ENCODE results near the gene BTD.
A peak's percentile ranks its signal among the peaks of the same experiment; 100 is the strongest.
"Not testable (repeated sequence)": the region's sequence is repeated elsewhere in the genome, so short reads cannot be mapped to it uniquely, and the experiment has no call there.

The BTD gene

DNA sequence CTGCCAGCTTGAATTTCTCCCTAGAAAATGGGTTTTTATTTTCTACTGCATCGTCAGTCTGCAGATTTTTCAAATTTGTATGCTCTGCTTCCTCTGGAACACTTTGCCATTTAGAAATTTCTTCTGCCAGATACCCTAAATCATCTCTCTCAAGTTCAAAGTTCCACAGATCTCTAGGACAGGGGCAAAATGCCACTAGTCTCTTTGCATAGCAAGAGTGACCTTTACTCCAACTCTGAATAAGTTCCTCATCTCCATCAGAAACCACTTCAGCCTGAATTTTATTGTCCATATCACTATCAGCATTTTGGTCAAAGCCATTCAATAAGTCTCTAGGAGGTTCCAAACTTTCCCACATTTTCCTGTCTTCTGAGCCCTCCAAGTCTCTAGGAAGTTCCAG is 3.0 kb downstream of the BTD start:
- DNase-seq (ENCODE audit: low spot score), result not testable (repeated sequence)

DNA sequence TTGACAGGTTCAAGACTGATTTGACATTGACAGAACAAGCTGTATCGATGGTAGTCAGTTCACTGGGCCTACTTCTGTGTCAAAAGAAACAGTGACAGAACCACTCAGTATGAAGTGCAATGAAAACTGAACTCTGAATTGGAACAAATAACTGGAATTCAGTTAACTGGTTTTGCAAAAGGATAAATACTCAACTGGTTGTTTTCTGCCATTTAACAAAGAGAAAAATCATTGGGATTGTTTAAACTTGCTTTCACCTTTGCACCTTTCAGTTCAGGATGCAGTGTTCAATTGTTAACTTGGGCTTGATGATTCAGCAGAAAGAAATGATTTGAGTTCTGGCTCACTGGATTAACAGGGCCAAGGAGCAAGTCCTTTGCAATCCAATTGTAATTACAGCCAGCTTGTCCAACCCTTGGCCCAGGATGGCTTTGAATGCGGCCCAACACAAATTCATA is 4.9 kb downstream of the BTD start:
- no peak for DNase-seq (ENCODE audit: low spot score)

DNA sequence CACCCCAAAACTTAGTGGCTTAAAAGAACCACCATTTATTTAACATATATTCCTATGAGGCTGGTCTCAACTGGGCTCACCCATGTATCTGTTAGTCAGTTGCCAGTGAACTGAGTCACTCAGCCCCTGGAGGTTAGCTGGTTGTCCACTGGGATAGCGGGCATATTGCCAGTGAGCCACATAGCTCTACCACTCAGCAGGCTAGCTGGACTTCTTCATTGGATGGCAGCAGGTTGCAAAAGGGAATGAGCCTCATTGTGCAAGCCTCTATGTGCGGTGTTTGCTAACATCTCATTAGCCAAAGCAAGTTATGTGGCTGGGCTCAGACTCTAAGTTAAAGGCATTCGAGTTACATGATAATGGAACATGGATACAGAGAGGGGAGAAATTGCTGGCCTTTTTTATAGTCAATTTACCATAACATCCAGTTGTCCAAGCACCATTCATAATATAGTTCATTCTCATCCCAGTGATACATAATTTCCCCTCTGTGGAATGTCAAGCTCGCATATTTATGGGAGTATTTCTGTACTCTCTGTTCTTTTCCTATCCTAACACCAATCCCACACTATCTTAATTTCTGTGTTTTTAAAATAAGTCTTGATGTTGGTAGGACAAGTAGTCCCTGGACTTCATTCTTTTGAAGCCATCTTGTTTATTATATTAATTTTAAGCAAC is 8.7 kb downstream of the BTD start:
- no peak for DNase-seq (ENCODE audit: low spot score)

DNA sequence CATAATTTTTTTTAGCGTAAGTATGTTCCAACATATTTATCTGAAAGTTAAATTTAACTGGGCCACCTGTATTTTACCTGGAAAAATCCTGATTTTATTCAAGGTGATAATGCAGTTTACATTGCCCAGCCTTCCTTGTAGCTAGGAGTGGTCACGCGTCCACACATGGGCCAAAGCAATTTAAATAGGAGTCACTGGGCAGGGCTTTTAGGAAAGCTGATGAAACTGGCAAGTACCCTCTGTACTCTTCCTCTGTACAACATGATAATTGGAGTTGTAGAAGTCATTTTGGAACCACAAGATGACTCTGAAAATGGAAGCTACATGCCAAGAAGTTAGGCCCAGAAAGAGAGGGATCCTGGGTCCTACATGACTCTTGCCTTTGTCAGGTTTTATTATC is 9.5 kb downstream of the BTD start:
- DNase-seq (ENCODE audit: low spot score), result no peak

DNA sequence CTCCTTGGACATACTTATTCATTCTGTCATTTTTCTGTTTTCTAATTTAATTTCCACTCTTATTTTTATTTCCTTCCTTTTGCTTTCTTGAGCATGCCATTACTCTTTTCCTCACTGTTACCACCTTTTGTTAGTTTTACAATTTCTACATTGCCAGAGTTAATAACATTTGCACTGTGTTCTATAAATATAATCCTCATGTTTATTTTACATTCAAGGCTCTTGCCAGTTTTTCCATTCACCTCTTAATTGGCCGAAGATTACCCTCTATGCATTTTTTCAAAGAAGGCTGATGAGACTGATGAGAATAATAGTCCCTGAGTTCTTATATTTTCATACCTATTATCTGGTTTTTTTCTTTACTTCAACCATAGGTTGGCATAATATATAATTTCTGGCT is 10.5 kb downstream of the BTD start:
- no peak for DNase-seq (ENCODE audit: low spot score)

DNA sequence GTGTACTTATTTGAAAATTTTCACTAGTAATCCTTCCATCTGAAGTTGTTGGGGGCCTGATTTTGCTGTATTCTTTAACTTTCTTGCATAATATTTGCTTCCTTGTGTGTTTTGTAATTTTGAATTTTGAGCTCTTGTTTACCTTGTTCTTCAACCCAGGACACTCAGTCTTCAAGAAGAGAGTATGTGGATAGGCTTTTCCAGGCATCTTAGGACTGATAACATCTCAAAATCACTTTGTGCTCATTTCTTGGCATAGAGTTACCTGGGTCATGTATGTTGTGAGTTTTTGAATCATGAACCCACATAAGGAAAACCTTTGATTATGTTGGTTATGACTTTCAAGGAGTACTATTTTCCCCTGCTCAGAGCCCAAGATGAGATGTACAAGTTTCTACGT is 13.4 kb downstream of the BTD start:
- DNase-seq (ENCODE audit: low spot score), result no peak

DNA sequence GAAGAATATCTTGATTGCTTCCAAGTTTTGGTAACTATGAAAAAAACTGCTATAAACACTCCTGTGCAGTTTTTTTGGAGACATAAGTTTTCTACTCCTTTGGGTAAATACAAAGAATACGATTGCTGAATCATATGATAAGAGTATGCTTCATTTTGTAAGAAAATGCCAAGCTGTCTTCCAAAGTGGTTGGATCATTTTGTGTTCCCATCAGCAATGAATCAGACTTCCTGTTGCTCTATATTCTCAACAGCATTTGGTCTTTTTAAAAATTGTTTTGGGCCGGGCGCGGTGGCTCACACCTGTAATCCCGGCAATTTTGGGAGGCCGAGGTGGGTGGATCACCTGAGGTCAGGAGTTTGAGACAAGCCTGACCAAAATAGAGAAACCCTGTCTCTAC is 14.5 kb downstream of the BTD start:
- no peak for DNase-seq (ENCODE audit: low spot score)

DNA sequence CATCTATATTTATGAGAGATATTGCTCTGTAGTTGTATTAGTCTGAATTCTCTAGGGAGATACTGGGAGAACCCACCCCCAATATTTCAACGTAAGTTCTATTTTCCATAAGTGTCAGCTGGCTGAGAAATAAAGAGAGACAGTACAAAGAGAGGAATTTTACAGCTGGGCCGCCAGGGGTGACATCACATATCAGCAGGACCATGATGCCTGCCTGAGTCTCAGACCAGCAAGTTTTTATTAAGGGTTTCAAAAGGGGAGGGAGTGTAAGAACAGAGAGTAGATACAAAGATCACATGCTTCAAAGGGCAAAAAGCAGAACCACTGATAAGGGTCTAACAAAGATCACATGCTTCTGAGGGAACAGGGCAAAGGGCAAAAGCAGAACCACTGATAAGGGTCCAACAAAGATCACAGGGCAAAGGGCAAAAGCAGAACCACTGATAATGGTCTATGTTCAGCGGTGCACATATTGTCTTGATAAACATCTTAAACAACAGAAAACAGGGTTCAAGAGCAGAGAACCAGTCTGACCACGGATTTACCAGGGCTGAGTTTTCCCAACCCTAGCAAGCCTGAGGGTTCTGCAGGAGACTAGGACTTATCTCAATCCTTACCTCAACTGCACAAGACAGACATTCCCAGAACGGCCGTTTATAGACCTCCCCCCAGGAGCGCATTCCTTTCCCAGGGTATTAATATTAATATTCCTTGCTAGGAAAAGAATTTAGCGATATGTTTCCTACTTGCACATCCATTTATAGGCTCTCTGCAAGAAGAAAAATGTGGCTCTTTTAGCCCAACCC is 18.3 kb downstream of the BTD start:
- not testable (repeated sequence) for DNase-seq (ENCODE audit: low spot score)

DNA sequence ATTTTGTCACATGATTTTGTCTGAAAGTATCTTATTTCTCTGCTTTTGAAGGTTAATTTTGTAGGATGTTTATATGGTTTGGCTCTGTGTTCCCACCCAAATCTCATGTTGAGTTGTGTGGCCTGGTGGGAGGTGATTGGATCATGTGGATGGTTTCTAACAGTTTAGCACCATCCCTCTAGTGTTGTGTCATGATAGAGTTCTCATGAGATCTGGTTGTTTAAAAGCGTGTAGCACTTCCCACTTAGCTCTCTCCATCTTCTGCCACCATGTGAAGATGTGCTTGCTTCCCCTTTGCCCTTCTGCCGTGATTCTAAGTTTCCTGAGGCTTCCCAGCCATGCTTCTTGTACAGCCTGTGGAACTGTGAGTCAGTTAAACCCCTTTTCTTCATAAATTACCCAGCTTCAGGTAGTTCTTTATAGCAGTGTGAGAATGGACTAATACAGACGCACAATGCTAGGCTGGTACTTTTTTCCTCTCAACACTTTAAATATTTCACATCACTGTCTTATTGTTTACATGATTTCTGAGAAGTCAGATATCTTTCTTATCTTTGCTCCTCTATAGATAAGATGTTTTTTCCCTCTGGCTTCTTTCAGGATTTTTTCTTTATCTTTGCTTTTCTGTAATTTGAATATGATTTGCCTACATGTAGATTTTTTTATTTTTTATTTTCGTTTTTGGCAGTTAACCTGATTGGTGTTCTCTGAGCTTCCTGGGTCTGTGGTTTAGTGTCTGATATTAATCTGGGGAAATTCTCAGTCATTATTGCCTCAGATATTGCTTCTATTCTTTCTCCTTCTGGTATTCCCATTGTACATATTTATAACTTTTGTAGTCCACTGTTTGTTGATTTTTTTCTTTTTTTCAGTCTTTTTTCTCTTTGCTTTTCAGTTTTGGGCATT is 22.2 kb downstream of the BTD start:
- DNase-seq (ENCODE audit: low spot score), result no peak

DNA sequence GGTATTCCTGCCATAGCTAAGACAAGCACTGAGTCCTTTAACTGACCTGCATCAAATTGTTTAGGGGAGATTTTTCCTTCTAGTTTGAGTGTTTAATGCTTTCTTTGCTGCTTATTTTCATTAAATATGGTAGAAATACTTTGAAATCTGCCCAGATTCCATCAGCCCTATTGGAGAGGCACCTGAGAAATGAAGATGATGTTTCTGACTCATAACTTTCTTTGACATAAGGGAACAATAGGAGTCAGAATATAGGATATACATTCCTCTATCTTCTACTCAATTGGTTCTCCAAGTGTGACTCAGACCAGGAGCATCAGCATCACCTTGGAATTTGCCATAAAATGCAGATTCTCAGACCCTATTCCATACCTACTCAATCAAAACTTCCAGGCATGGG is 27.4 kb downstream of the BTD start:
- DNase-seq (ENCODE audit: low spot score), result no peak

DNA sequence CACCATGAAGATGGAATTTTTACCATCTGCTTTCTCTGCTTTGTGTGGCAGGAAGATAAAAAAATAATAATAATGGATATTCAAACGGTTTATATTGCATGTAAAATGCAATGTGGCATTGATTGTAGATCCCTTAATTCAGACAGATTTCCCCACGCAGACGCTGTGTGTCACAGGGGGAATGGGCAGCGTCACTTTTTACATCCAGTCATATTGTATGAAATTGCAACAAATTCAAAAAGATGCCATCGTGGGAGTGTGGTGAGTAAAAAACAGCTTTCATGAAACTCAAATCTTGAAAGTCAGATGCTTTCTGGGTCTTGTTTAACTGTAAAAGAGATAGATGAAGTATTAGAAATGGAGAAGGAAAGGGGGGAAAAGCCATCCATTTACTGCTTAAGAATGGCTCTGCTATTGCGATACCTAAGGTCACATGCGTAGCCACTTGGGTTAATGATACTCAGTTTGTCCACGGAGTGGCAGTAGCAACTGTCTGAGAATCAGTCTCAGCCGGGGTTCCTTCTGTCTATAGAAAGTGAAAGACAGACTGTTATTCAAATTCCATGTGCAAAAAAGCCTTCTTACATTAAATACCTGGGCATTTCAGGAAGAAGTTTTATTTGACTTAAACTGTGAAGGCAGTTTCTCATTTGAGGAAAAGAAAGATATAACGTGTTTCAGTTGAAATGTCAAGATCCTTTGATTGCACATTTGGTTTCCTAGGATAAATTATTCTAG is 28.5 kb downstream of the BTD start:
- no peak for DNase-seq (ENCODE audit: low spot score)

DNA sequence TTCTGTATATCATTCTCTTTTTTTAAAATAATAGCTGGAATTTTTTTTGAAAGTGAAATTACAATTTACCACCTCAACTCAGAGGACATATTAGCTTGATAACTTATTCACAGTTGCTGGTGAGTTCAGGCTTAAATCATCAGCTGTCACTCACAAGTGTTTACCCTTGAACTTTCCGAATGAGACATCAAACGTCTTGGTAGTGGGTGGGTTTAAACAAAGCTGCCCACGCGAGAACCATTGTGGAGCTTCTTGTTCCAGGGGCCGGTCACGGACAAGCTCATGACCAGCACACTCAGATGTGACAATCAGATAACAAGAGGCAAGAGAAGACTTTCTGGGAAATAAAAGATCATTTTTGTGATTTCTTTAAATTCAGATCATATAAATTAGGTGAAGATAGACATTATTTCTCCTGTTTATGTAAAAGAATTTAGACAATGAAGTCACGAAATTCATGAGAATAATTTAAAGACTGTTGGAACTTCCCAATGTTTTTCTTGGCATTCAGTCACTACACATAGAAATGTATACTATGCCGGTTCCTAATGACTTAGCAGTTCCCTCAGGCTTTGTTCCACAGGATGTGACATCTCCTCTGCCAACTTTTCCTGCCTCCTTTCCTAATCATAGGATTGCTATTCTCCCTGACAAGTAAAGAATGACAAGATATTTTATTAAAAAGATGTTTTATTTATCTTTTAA is 29.3 kb downstream of the BTD start:
- no peak for DNase-seq (ENCODE audit: low spot score)

DNA sequence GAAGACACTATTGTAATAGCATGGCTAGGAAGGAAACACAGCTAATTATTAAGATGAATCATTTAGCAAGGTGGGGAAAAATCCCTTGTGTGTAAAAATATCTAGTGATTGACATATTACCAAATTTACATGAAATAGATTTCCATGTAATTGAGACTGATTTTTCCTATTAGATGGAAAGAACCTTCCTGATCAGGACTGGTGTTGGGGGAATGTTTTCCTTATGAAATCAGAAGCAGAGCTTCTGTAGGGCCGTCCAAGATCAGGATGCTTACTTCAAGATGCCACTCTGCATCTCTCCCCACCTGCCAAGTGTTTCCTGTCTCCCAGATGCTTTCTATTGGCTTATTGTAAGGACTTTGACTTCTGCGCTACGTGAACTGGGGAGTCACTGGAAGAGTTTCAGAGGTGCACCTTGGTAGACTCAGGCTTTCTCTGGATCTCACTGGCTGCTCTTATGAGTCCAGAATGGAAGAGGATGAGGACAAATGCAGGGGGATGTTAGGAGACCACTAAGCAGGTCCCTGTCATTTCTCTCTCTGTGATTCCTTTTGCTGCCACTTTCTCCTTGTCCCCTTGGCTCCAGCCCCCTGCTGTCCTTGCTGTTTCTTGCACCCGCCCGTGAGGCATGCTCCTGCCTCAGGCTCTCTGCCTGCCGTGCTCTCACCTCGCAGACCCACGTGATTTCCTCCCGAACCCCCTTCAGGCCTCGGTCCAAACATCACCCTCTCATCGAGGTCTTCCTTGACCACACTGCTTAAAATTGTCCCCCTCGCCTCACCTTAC is 30.1 kb downstream of the BTD start:
- no peak for DNase-seq (ENCODE audit: low spot score)

DNA sequence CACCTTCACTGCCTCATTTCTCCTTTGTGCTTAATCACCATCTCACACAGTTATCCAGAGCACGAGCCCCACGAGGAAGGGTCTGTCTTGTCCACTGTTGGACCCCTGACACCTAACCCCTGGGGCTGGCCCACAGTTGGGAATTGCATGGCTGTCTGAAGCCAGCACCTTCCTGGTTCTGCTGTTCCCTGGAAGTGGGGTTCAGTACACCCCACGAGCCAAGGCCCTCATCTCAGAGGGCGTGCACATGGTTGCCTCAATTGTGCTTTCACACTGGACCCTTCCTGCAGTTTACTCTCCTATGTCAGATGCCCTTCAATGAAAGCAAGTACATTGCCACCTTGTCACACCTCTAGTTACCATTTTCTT is 30.7 kb downstream of the BTD start:
- DNase-seq (ENCODE audit: low spot score), result no peak

DNA sequence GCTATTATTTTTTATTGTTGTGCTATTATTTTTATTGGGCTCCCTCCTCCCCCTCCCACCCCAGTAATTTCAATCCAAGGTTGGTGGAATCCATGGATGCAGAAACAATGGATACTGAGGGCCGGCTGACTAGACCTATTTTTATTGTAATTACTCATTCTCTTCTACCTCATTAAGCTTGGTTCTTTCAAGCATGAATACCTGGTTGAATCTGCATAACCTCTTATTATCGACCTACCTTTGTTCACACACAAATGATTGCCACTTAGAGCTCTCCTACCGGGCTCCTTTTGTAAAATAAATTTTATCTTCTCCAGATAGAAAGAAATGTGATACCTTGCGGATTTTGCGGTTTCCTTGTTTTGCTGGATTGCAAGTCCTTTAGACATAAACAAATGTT is 31.6 kb downstream of the BTD start:
- DNase-seq (ENCODE audit: low spot score), result no peak

DNA sequence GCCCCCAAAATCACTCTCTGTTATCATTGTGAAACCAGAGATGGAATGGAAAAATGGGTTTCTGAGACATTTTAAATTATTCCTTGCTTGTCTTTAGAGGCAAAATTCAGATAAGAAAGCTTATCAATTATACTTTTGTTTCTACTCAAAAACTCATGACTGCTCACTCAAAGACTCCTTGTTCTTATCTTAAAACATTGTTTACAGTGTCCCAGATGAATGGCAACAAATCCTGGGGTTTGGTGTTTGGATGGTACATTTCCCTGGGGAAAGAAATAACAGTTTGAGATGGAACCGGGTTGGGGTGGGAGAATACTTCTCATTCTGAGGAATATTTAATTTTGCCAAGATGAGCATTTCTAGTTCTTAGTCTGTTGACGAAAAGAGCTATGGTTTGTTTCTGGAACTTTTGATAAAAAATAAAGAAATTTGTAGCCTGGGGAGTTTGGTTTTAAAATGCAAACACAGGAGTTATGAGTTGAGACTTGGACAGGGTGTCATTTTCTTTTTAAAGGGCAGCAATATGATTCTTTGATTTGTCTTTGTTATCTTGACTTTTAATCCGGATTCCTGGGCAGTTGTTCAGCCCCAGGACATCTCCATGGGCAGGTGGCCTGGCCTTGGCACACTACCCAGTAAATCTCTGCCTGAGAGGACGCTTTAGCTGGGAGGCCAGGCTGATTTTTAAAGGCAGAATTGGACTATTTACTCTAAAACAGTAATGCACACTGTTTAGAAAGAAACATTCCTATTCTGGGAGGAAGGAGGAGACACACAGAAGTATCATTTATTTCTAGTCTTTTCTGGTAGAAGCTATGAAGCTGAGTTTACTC is 32.4 kb downstream of the BTD start:
- peak; percentile 58 for DNase-seq (ENCODE audit: low spot score)

DNA sequence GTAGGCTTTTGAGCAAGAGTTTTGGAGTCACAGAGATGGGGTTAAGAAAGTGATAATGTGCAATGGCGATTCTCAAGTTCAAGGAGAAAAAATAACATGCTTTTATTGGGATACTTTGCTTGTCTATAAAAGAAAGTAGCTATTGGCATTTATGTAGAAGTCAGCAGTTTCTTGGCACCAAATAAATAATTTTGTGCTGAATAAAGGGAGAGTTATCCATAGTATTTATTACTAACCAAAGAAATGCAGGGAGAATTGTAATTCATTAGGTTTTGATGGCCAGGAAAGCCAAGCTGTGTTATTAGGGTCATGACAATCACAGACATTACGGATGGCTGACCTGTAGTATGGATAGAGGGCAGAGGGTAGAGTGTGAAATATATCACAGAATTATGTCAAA is 33.1 kb downstream of the BTD start:
- DNase-seq (ENCODE audit: low spot score), result no peak

DNA sequence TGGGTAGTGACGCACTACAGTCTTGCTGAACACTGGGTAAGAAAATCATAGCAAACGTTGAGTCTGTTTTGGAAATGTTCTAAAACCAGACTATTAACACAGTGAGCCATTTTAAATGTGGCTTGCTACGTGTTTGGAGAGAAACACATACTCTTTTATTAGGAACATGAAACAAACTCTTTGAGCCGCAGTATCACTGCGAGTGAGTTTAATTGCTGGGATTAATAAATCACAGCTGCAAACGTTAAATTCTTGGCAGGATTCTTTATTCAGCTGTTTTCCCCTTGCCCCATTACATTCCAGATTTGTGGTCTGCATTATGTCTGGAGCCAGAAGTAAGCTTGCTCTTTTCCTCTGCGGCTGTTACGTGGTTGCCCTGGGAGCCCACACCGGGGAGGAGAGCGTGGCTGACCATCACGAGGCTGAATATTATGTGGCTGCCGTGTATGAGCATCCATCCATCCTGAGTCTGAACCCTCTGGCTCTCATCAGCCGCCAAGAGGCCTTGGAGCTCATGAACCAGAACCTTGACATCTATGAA is 33.6 kb downstream of the BTD start:
- DNase-seq (ENCODE audit: low spot score), result no peak

DNA sequence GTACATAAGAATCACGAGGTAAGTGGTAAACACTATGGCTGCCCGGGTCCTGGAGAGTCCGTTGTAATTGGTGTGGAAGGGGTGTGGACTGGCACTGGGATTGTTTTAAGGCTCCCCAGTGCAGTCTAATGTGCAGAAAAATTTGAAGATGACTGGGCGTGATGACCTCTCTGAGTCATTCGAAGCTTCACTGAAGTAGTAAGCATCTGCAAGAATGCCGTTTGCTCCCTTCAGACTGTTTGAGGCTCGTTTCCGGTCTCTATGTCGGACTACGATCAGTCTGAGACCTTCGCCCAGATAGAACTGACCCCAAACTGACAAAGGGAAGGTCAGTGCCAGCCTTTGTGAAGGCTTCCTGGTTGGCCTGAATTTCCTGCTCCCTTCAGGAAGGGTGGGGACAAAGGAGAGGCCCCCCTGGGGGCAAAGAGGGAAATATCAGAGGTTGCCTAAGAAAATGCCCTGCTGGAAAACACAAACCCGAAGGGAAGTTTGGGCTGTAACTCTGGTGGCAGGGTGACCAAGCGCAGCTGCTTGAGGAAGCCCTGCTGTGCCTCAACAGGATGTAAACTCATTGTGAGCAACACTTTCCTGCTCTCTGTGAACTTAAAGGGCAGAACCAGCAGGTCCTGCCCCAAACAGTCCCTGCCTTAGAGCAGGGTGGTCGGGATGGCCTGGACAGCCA is 34.6 kb downstream of the BTD start:
- DNase-seq (ENCODE audit: low spot score), result no peak

Data from COLO829 (cell line).